ENCODE data around the gene TTC39A.
"Not testable (repeated sequence)": the region's sequence is repeated elsewhere in the genome, so short reads cannot be mapped to it uniquely, and the experiment has no call there.

The TTC39A gene

GRCh38 chr1:51325391-51325790 lies 5.0 kb downstream of the TTC39A start:
- H3K27me3 ChIP-seq, result no peaks in the 10 kb centered on the region
- no peak overlapping the region for H3K4me3 ChIP-seq
- no peaks in the 10 kb centered on the region for H3K36me3 ChIP-seq
- no peaks in the 10 kb centered on the region for H3K9me3 ChIP-seq
- no peak for TF ChIP-seq CTCF (IDR thresholded peaks at IDR 0.05)
- DNase-seq, result no peak
- H3K4me1 ChIP-seq, result peaks cover 0 to 10% (median 6%) of the 10 kb centered on the region in 4 donors
- intact Hi-C loops (cut with DNase I; ENCODE audit: low total_unique reads), result no loop called here
- no peak overlapping the region for H3K27ac ChIP-seq

GRCh38 chr1:51325011-51325385 lies 5.4 kb downstream of the TTC39A start:
- intact Hi-C loops (cut with DNase I; ENCODE audit: low total_unique reads); H3K4me1 ChIP-seq; H3K27ac ChIP-seq; DNase-seq; H3K36me3 ChIP-seq; H3K9me3 ChIP-seq; H3K4me3 ChIP-seq; H3K27me3 ChIP-seq: not testable (repeated sequence)

- no peaks in the 10 kb centered on the region for H3K27me3 ChIP-seq
- peaks cover 0 to 2% (median under 1%) of the 10 kb centered on the region in 4 donors for H3K4me1 ChIP-seq
- intact Hi-C loops (cut with DNase I; ENCODE audit: low total_unique reads), result no loop called here
- no peak overlapping the region for H3K27ac ChIP-seq
- TF ChIP-seq CTCF (IDR thresholded peaks at IDR 0.05), result no peak
- no peaks in the 10 kb centered on the region for H3K36me3 ChIP-seq
- no peak for DNase-seq
- H3K4me3 ChIP-seq, result no peak overlapping the region
- no peaks in the 10 kb centered on the region for H3K9me3 ChIP-seq
These were observed 5.9 kb downstream of the TTC39A start for GRCh38 chr1:51324251-51325010.

- H3K27me3 ChIP-seq, result no peaks in the 10 kb centered on the region
- intact Hi-C loops (cut with DNase I; ENCODE audit: low total_unique reads), result no loop called here
- H3K4me3 ChIP-seq, result no peak overlapping the region
- no peak for TF ChIP-seq CTCF (IDR thresholded peaks at IDR 0.05)
- DNase-seq, result no peak
- H3K4me1 ChIP-seq, result no peaks in the 10 kb centered on the region
- H3K36me3 ChIP-seq, result no peaks in the 10 kb centered on the region
- no peaks in the 10 kb centered on the region for H3K9me3 ChIP-seq
- H3K27ac ChIP-seq, result no peak overlapping the region
These were observed 6.6 kb downstream of the TTC39A start for GRCh38 chr1:51323778-51324177.

- no peak for TF ChIP-seq CTCF (IDR thresholded peaks at IDR 0.05)
- Histone ChIP-seq H3K27ac (no peak overlapping the region), H3K27me3 (no peaks in the 10 kb centered on the region), H3K9me3 (no peaks in the 10 kb centered on the region), H3K4me3 (no peak overlapping the region), H3K36me3 (no peaks in the 10 kb centered on the region), H3K4me1 (no peaks in the 10 kb centered on the region)
- intact Hi-C loops (cut with DNase I; ENCODE audit: low total_unique reads), result no loop called here
- DNase-seq, result no peak
These were observed 7.8 kb downstream of the TTC39A start for GRCh38 chr1:51322417-51323101.

GRCh38 chr1:51321924-51322280 lies 8.5 kb downstream of the TTC39A start:
- no peak for TF ChIP-seq CTCF (IDR thresholded peaks at IDR 0.05)
- intact Hi-C loops (cut with DNase I; ENCODE audit: low total_unique reads), result no loop called here

More at GRCh38 chr1:51321924-51322280, 8.5 kb downstream of the TTC39A start:
- no peaks in the 10 kb centered on the region for H3K4me1 ChIP-seq
- no peak overlapping the region for H3K4me3 ChIP-seq
- no peaks in the 10 kb centered on the region for H3K36me3 ChIP-seq
- no peaks in the 10 kb centered on the region for H3K9me3 ChIP-seq
- no peaks in the 10 kb centered on the region for H3K27me3 ChIP-seq
- no peak for DNase-seq
- no peak overlapping the region for H3K27ac ChIP-seq

All from tibial artery (tissue), 4 donors.